Spleen (tissue), 7 donors: ENCODE measurements around the gene ODAD3.

Experiments used
- CTCF ChIP-seq, 11 experiments: fragments of 200-600 bp in 7 of 11; fragments of 450-650 bp in 4 of 11; sonication (generic) in 4 of 11; IDR thresholded peaks in 8 of 11; conservative IDR thresholded peaks in 3 of 11; 1 replicate in 7 of 11; 2 replicates in 4 of 11; pipeline versions ENCODE4 v1.4.0 to v1.8.0; 2016 to 2021; ENCODE audit warnings: antibody characterized with exemption in 11 of 11, inconsistent platforms in 4 of 11, mild to moderate bottlenecking in 1 of 11
- POLR2A ChIP-seq, 3 donors: fragments of 450-650 bp; IDR thresholded peaks; one replicate each; pipeline ENCODE4 v1.5.1; 2017; ENCODE audit warnings: antibody characterized with exemption in 3 of 3, mild to moderate bottlenecking in 1 of 3
- POLR2AphosphoS5 ChIP-seq, 3 donors: sonication (generic); formaldehyde crosslinking; IDR thresholded peaks; one replicate each; pipeline ENCODE4 v1.5.1; 2017; ENCODE audit warnings: antibody characterized with exemption in 3 of 3
- donor health status: DM: no; HTN: no; CAD: no; lungs with moderate emphysema.
- donor health status: DM: no; HTN: no; CAD: no.
- donor health status: DM: no; HTN: no; CAD: no.

DNA sequence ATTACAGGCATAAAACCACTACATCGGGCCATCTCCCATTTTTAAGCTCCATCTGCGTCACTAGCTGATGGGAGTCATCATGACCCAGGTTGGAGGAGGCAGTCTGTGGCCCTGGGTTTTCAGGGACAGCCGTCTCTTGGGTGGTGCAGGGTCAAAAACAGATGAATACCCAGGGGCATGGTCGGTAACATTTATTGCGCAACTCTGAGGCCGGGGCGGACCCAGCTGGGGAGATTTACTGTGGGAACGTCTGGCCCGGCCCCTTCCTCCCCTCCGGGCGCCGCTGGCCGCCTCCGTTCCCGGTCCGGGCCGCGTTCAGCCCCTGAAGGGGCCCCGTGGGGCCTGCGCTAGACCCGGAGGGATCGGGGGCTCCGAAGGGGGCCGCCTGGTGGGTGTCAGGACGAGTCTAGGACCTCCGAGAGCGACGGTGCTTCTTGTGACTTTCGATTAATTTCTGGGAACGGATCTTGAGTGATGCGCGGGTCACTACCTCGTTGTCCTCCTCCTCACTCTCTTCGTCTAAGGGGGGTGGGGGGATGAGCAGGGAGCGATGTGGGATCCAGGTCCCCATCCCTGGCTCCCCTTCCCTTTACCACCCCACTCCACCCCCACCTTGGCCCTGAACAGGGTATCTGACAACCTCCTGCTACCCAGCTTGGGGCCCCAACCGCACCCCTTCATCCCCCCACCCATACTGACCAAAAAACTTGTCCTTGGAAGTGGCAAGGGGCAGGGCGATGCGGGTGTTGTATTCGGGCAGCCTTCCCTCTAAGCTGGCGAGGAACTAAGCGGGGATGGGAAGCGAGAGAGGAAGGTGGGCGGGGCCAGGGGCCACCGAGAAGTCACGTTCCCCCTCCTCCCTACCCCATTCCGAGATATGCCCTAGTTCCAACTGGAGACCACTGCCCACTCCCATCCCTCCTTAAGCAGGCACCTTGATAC is 14.2 kb downstream of the ODAD3 start:
- TF ChIP-seq CTCF (IDR thresholded peaks at IDR 0.05 in 8 of 11, conservative IDR thresholded peaks at IDR 0.05 in 3 of 11) (no peak), POLR2AphosphoS5 (IDR thresholded peaks at IDR 0.05) (peak; percentile 44 to 61 (median 57)), POLR2A (IDR thresholded peaks at IDR 0.05) (no peak)
